DND-41 (cell line): Measurements from ENCODE around the gene GABRP.

Source experiments
- ATAC-seq: fragments of 200-7000 bp; cut with Tn5 transposase; 3 replicates; pipeline ENCODE4 v1.9.1; 2021; ENCODE audit warnings: low read depth; ENCODE audit not compliant: insufficient read depth
- DNase-seq: peaks from one replicate; pipeline ENCODE4 v3.0.0-alpha.2; 2020
- H2AFZ ChIP-seq: 2 replicates; pipeline ENCODE4 v1.6.0; 2012; ENCODE audit warnings: low read depth, low read length
- H3K27ac ChIP-seq: 2 replicates; pipeline ENCODE4 v1.5.1; 2012; ENCODE audit warnings: low read length, inconsistent platforms
- H3K27me3 ChIP-seq: fragments of 200-600 bp; sonication (generic); 2 replicates; pipeline ENCODE4 v1.6.0; 2012; ENCODE audit warnings: low read length, mild to moderate bottlenecking, inconsistent platforms; ENCODE audit not compliant: insufficient read depth, poor library complexity
- H3K36me3 ChIP-seq: 2 replicates; pipeline ENCODE4 v1.5.1; 2012; ENCODE audit warnings: low read length, inconsistent platforms; ENCODE audit not compliant: insufficient read depth
- H3K4me1 ChIP-seq: 2 replicates; pipeline ENCODE4 v1.5.1; 2012; ENCODE audit warnings: mild to moderate bottlenecking, low read length; ENCODE audit not compliant: insufficient read depth
- H3K4me2 ChIP-seq: 2 replicates; pipeline ENCODE4 v1.6.0; 2012; ENCODE audit warnings: mild to moderate bottlenecking, moderate library complexity, low read length, inconsistent platforms; ENCODE audit not compliant: insufficient read depth
- H3K4me3 ChIP-seq, 2 experiments: fragments of 200-600 bp in 1 of 2; shearing (Covaris generic) in 1 of 2; 2 replicates each; pipeline ENCODE4 v1.5.1; 2012 to 2016; ENCODE audit warnings: inconsistent platforms in 2 of 2, low read length in 2 of 2, mild to moderate bottlenecking in 2 of 2, low read depth in 1 of 2, moderate library complexity in 1 of 2
- H3K79me2 ChIP-seq: 2 replicates; pipeline ENCODE4 v1.6.0; 2012; ENCODE audit warnings: low read length, inconsistent platforms; ENCODE audit not compliant: insufficient read depth
- H3K9ac ChIP-seq: 2 replicates; pipeline ENCODE4 v1.6.0; 2012; ENCODE audit warnings: low read depth, mild to moderate bottlenecking, inconsistent platforms, low read length, moderate library complexity
- H3K9me3 ChIP-seq: 2 replicates; pipeline ENCODE4 v1.5.1; 2012; ENCODE audit warnings: low read length, moderate library complexity, mild to moderate bottlenecking, inconsistent platforms; ENCODE audit not compliant: insufficient read depth, severe bottlenecking
- H4K20me1 ChIP-seq: 2 replicates; pipeline ENCODE4 v1.6.0; 2012; ENCODE audit warnings: low read length; ENCODE audit not compliant: insufficient read depth
- EZH2 ChIP-seq: IDR thresholded peaks from 3 replicates; pipeline ENCODE4 v1.6.1; 2012; ENCODE audit warnings: borderline replicate concordance, low read depth, mild to moderate bottlenecking, moderate library complexity, low read length, inconsistent platforms; ENCODE audit not compliant: severe bottlenecking
- TF ChIP-seq, protein P1 (sequence below): IDR thresholded peaks from 2 replicates; pipeline ENCODE4 v1.5.1; 2012; ENCODE audit warnings: borderline replicate concordance, low read length, moderate library complexity, mild to moderate bottlenecking; ENCODE audit not compliant: poor library complexity, severe bottlenecking; ENCODE audit errors: extremely low read depth

GABRP gene

DNA sequence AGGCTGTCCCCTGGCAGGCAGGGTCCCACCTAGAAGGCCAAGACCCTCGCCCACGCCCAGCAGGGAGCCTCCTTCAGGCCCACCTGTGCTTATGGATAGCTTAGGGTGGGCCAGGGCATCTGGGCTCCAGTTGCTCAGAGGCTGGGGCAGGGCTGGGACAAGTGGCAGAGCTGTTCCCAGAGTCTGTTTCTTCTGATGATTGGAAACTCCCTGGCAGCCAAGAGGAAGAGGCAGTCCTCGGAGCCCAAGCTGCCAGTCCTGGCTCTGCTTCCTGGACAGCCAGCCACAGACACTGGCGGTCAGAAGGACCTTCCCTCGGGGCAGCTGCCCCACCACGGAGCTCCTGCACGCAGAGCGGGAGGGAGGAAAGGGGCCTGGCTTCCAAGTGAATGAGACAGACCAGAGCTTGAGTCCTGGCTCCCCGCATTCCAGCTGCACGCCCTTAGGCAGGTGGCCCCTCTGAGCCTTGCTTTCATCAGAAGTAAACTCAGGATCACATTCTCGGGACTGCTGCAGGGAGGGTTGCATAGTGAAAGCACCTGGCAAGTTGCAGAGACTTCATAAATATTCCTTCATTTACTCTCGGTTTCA, 37.9 kb upstream of the GABRP start:
- H4K20me1 ChIP-seq, result no peaks in the 10 kb centered on the region
- no peaks in the 10 kb centered on the region for H3K79me2 ChIP-seq
- H3K4me3 ChIP-seq, result no peak overlapping the region
- no peak for DNase-seq
- H3K4me1 ChIP-seq, result no peaks in the 10 kb centered on the region
- H2AFZ ChIP-seq, result no peak overlapping the region
- TF ChIP-seq, protein P1, sequence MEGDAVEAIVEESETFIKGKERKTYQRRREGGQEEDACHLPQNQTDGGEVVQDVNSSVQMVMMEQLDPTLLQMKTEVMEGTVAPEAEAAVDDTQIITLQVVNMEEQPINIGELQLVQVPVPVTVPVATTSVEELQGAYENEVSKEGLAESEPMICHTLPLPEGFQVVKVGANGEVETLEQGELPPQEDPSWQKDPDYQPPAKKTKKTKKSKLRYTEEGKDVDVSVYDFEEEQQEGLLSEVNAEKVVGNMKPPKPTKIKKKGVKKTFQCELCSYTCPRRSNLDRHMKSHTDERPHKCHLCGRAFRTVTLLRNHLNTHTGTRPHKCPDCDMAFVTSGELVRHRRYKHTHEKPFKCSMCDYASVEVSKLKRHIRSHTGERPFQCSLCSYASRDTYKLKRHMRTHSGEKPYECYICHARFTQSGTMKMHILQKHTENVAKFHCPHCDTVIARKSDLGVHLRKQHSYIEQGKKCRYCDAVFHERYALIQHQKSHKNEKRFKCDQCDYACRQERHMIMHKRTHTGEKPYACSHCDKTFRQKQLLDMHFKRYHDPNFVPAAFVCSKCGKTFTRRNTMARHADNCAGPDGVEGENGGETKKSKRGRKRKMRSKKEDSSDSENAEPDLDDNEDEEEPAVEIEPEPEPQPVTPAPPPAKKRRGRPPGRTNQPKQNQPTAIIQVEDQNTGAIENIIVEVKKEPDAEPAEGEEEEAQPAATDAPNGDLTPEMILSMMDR, result no peak
- no peak for TF ChIP-seq EZH2
- H3K9ac ChIP-seq, result no peak overlapping the region
- H3K4me2 ChIP-seq, result no peak overlapping the region
- ATAC-seq, result no peak
- no peaks in the 10 kb centered on the region for H3K9me3 ChIP-seq
- no peak overlapping the region for H3K27ac ChIP-seq
- H3K27me3 ChIP-seq, result no peaks in the 10 kb centered on the region
- H3K36me3 ChIP-seq, result no peaks in the 10 kb centered on the region

DNA sequence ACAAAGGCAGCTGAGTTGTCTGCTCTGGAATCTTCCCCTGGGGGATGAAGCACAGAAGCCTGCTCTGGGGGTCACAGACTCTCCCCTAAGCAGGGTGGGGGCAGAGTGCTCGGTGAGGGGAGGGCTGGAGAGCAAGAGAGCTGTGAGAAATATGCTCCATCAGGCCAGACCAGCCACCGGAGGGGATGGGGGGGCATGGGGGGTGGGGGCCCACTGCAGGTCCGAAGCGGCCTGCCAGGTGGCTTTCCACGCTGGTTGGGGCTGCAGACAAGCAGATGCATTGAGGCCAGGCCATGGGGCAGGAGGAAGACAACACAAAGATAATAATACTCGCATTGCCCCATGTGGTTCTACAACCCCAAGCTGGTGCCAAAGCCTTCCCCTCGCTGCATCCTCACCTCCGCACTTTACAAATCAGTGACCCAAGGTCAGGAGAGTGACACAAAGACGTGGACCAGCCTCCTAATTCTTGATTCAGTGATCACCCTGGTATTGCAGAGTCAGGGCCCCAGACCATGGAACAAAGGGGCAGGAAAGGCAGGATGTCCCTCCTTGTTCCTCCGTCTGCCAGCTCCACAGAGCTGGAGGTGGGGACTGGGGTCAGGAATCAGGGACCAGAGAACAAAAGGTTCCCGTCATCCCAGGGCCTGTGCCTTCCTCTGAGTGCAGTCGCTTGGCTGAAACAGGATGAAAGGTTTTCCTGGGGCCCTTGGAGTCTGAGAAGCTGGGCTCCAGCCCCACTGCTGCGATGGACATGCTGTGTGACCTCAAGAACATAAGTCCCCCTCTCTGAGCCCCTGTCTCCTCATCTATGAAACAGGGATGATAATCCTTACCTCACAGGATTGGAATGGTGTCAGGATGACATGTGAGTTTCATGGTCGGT, 37.2 kb upstream of the GABRP start:
- no peaks in the 10 kb centered on the region for H3K4me1 ChIP-seq
- no peak overlapping the region for H3K9ac ChIP-seq
- no peak overlapping the region for H3K27ac ChIP-seq

GRCh38 chr5:170746961-170747340, 36.6 kb upstream of the GABRP start:
- Histone ChIP-seq H3K79me2 (no peaks in the 10 kb centered on the region), H3K9me3 (no peaks in the 10 kb centered on the region), H4K20me1 (no peaks in the 10 kb centered on the region), H2AFZ (no peak overlapping the region), H3K27me3 (no peaks in the 10 kb centered on the region), H3K9ac (no peak overlapping the region), H3K4me1 (no peaks in the 10 kb centered on the region), H3K4me2 (no peak overlapping the region), H3K36me3 (no peaks in the 10 kb centered on the region), H3K4me3 (no peak overlapping the region), H3K27ac (no peak overlapping the region)
- ATAC-seq, result no peak
- no peak for TF ChIP-seq EZH2
- DNase-seq, result no peak

More for the DNA sequence above, 37.2 kb upstream of the GABRP start:
- Histone ChIP-seq H4K20me1 (no peaks in the 10 kb centered on the region), H3K4me2 (no peak overlapping the region), H3K27me3 (no peaks in the 10 kb centered on the region), H3K9me3 (no peaks in the 10 kb centered on the region), H3K36me3 (no peaks in the 10 kb centered on the region), H3K79me2 (no peaks in the 10 kb centered on the region), H3K4me3 (no peak overlapping the region), H2AFZ (no peak overlapping the region)
- TF ChIP-seq EZH2, result no peak
- TF ChIP-seq, protein P1, result no peak
- ATAC-seq, result no peak
- DNase-seq, result no peak

GRCh38 chr5:170747357-170747756, 36.2 kb upstream of the GABRP start:
- H4K20me1 ChIP-seq, result no peaks in the 10 kb centered on the region
- H3K27me3 ChIP-seq, result no peaks in the 10 kb centered on the region
- H3K27ac ChIP-seq, result no peak overlapping the region
- H3K4me2 ChIP-seq, result no peak overlapping the region
- no peaks in the 10 kb centered on the region for H3K79me2 ChIP-seq
- TF ChIP-seq, protein P1, result no peak
- no peak for TF ChIP-seq EZH2
- no peak for DNase-seq
- H3K36me3 ChIP-seq, result no peaks in the 10 kb centered on the region
- no peak overlapping the region for H2AFZ ChIP-seq
- ATAC-seq, result no peak
- H3K4me3 ChIP-seq, result no peak overlapping the region
- no peaks in the 10 kb centered on the region for H3K9me3 ChIP-seq
- H3K9ac ChIP-seq, result no peak overlapping the region
- H3K4me1 ChIP-seq, result no peaks in the 10 kb centered on the region
